H9 (cell line): ENCODE data around the gene ABHD16A. TPM values are rescaled to one million over a fixed set of nuclear protein-coding genes. Genes with fewer than 3 reads are reported as not detected.

ENCODE experiments used
- DNase-seq: peaks from one replicate; pipeline ENCODE4 v3.0.0-alpha.2; 2017
- H2AFZ ChIP-seq: one replicate; pipeline ENCODE4 v1.6.1; 2013; ENCODE audit warnings: mild to moderate bottlenecking, low read length, control low read depth, moderate library complexity
- H2AK5ac ChIP-seq: 2 replicates; pipeline ENCODE4 v1.6.1; 2013; ENCODE audit warnings: low read length, control low read depth, mixed read lengths; ENCODE audit not compliant: insufficient read length
- H2BK120ac ChIP-seq: one replicate; pipeline ENCODE4 v1.6.1; 2013; ENCODE audit warnings: low read depth, mild to moderate bottlenecking, low read length, control low read depth, inconsistent platforms; ENCODE audit not compliant: poor library complexity, severe bottlenecking
- H2BK12ac ChIP-seq: 2 replicates; pipeline ENCODE4 v1.6.1; 2013; ENCODE audit warnings: low read length, control low read depth, mixed read lengths, low read depth; ENCODE audit not compliant: insufficient read length
- H2BK15ac ChIP-seq: 2 replicates; pipeline ENCODE4 v1.6.1; 2013; ENCODE audit warnings: low read depth, low read length, control low read depth
- H2BK20ac ChIP-seq: one replicate; pipeline ENCODE4 v1.6.1; 2013; ENCODE audit warnings: low read depth, mild to moderate bottlenecking, low read length, control low read depth, inconsistent platforms; ENCODE audit not compliant: poor library complexity, severe bottlenecking
- H2BK5ac ChIP-seq: 2 replicates; pipeline ENCODE4 v1.6.1; 2013; ENCODE audit warnings: low read length, control low read depth, mixed read lengths; ENCODE audit not compliant: insufficient read length
- H3K14ac ChIP-seq: 2 replicates; pipeline ENCODE4 v1.6.1; 2013; ENCODE audit warnings: low read length, control low read depth; ENCODE audit not compliant: insufficient read depth
- H3K18ac ChIP-seq: 2 replicates; pipeline ENCODE4 v1.6.1; 2013; ENCODE audit warnings: low read depth, mild to moderate bottlenecking, mixed read lengths, low read length, control low read depth; ENCODE audit not compliant: insufficient read length
- H3K23ac ChIP-seq: 2 replicates; pipeline ENCODE4 v1.6.1; 2013; ENCODE audit warnings: low read length, control low read depth, mixed read lengths, low read depth; ENCODE audit not compliant: insufficient read length
- H3K23me2 ChIP-seq: 2 replicates; pipeline ENCODE4 v1.6.1; 2013; ENCODE audit warnings: low read depth, mild to moderate bottlenecking, mixed read lengths, low read length, control low read depth; ENCODE audit not compliant: insufficient read length, poor library complexity, severe bottlenecking
- H3K27ac ChIP-seq: 2 replicates; pipeline ENCODE4 v1.5.1; 2013; ENCODE audit warnings: low read length, control low read depth, mixed read lengths, low read depth; ENCODE audit not compliant: insufficient read length
- H3K27me3 ChIP-seq: 2 replicates; pipeline ENCODE4 v1.6.1; 2013; ENCODE audit warnings: low read length, control low read depth, inconsistent platforms; ENCODE audit not compliant: insufficient read depth
- H3K4ac ChIP-seq: 2 replicates; pipeline ENCODE4 v1.6.1; 2013; ENCODE audit warnings: low read depth, mild to moderate bottlenecking, control low read depth, inconsistent platforms, low read length, moderate library complexity
- H3K4me1 ChIP-seq: 2 replicates; pipeline ENCODE4 v1.6.1; 2013; ENCODE audit warnings: low read length, control low read depth, inconsistent platforms; ENCODE audit not compliant: insufficient read depth
- H3K4me2 ChIP-seq: 2 replicates; pipeline ENCODE4 v1.6.1; 2013; ENCODE audit warnings: low read length, control low read depth, mixed read lengths; ENCODE audit not compliant: insufficient read length, insufficient read depth
- H3K56ac ChIP-seq: 2 replicates; pipeline ENCODE4 v1.6.1; 2013; ENCODE audit warnings: low read depth, mild to moderate bottlenecking, mixed read lengths, low read length, control low read depth; ENCODE audit not compliant: insufficient read length
- H3K79me1 ChIP-seq: 2 replicates; pipeline ENCODE4 v1.6.1; 2013; ENCODE audit warnings: low read depth, mild to moderate bottlenecking, moderate library complexity, low read length, control low read depth, inconsistent platforms; ENCODE audit not compliant: insufficient read depth, poor library complexity, severe bottlenecking
- H3K79me2 ChIP-seq: 2 replicates; pipeline ENCODE4 v1.6.1; 2013; ENCODE audit warnings: low read length, control low read depth, inconsistent platforms; ENCODE audit not compliant: insufficient read depth
- H3K9ac ChIP-seq: 2 replicates; pipeline ENCODE4 v1.6.1; 2013; ENCODE audit warnings: low read length, control low read depth, mixed read lengths; ENCODE audit not compliant: insufficient read length; ENCODE audit errors: extremely low read depth
- H3K9me3 ChIP-seq: one replicate; pipeline ENCODE4 v1.6.1; 2013; ENCODE audit warnings: low read depth, low read length, inconsistent platforms; ENCODE audit not compliant: control insufficient read depth
- H3T11ph ChIP-seq: one replicate; pipeline ENCODE4 v1.6.1; 2013; ENCODE audit warnings: mild to moderate bottlenecking, low read length, control low read depth, inconsistent platforms
- H4K20me1 ChIP-seq: one replicate; pipeline ENCODE4 v1.6.1; 2013; ENCODE audit not compliant: control insufficient read depth, insufficient read length, insufficient read depth
- H4K5ac ChIP-seq: 2 replicates; pipeline ENCODE4 v1.6.1; 2013; ENCODE audit warnings: low read depth, mild to moderate bottlenecking, mixed read lengths, low read length, control low read depth; ENCODE audit not compliant: insufficient read length
- H4K8ac ChIP-seq: replicated peaks from 2 replicates; pipeline ENCODE4 v1.6.1; 2013; ENCODE audit warnings: low read length, control low read depth, mixed read lengths, low read depth; ENCODE audit not compliant: insufficient read length
- H4K91ac ChIP-seq: 2 replicates; pipeline ENCODE4 v1.6.1; 2013; ENCODE audit warnings: low read depth, mild to moderate bottlenecking, moderate library complexity, mixed read lengths, low read length, control low read depth; ENCODE audit not compliant: insufficient read length
- H3K27ac Mint-ChIP-seq, 3 experiments: 2 replicates in 2 of 3; 3 replicates in 1 of 3; pipeline ENCODE4 v1.8.0; 2020 to 2021; ENCODE audit warnings: mixed read lengths in 3 of 3, mild to moderate bottlenecking in 1 of 3, moderate library complexity in 1 of 3
- H3K27me3 Mint-ChIP-seq: 2 replicates; pipeline ENCODE4 v1.8.0; 2021; ENCODE audit warnings: low read depth, mild to moderate bottlenecking, moderate library complexity, mixed read lengths
- H3K36me3 Mint-ChIP-seq, 3 experiments: 2 replicates in 2 of 3; 3 replicates in 1 of 3; pipeline ENCODE4 v1.8.0; 2020 to 2021; ENCODE audit warnings: low read depth in 3 of 3, mixed read lengths in 3 of 3; ENCODE audit not compliant: insufficient read depth in 1 of 3
- H3K4me1 Mint-ChIP-seq, 2 experiments: 2 replicates each; pipeline ENCODE4 v1.8.0; 2020; ENCODE audit warnings: mixed read lengths in 2 of 2
- H3K4me3 Mint-ChIP-seq, 2 experiments: 2 replicates in 1 of 2; 3 replicates in 1 of 2; pipeline ENCODE4 v1.8.0; 2020 to 2021; ENCODE audit warnings: mild to moderate bottlenecking in 2 of 2, mixed read lengths in 2 of 2, moderate library complexity in 1 of 2
- H3K9me3 Mint-ChIP-seq, 2 experiments: 2 replicates in 1 of 2; 3 replicates in 1 of 2; pipeline ENCODE4 v1.8.0; 2020; ENCODE audit warnings: mild to moderate bottlenecking in 2 of 2, mixed read lengths in 2 of 2, moderate library complexity in 1 of 2
- WGBS: extraction: QIAGEN DNeasy Blood & Tissue Kit; methylation state at CpG from one replicate; pipeline ENCODE4 v1.1.7; 2013; ENCODE audit warnings: missing lambda C conversion rate, low lambda C conversion rate, mixed read lengths; ENCODE audit not compliant: insufficient read length; ENCODE audit errors: extremely low coverage; 5-methylcytosine and 5-hydroxymethylcytosine counted together
- total RNA-seq: library from RNA; stranded (reverse); gene quantifications from 2 replicates; pipeline ENCODE4 v1.2.1, GENCODE V29; 2021
- TF ChIP-seq, protein P1 (sequence below): fragments of 200-600 bp; sonication (generic); conservative IDR thresholded peaks from 3 replicates; pipeline ENCODE4 v1.8.0; 2021; ENCODE audit warnings: antibody characterized with exemption, mild to moderate bottlenecking

The ABHD16A gene
- total RNA-seq, 1 experiment from 2014 or later: 34.4 TPM

GRCh38 chr6:31732029-31732428 lies 28.9 kb upstream of the ABHD16A start:
- H3K79me2 ChIP-seq: peaks cover 6% of the 10 kb centered on the region; the same call in 1 of the 2 replicates
- Mint-ChIP-seq H3K4me3 (no peak overlapping the region; a peak in 1 of 5 replicates), H3K9me3 (no peaks in the 10 kb centered on the region; a peak in 2 of 5 replicates), H3K27ac (no peak overlapping the region), H3K27me3 (no peaks in the 10 kb centered on the region), H3K4me1 (peaks cover 35 to 38% of the 10 kb centered on the region in 2 experiments), H3K36me3 (peaks cover 40 to 60% (median 53%) of the 10 kb centered on the region in 3 experiments)
- no peak overlapping the region for H2BK12ac ChIP-seq
- H3K9ac ChIP-seq: no peak overlapping the region
- H2BK15ac ChIP-seq: no peak overlapping the region
- H3K27me3 ChIP-seq: no peaks in the 10 kb centered on the region
- no peak overlapping the region for H3T11ph ChIP-seq
- H3K4me1 ChIP-seq: peaks cover 8% of the 10 kb centered on the region
- no peak overlapping the region for H3K4ac ChIP-seq
- H3K79me1 ChIP-seq: no peaks in the 10 kb centered on the region
- no peak overlapping the region for H2AK5ac ChIP-seq
- no peak overlapping the region for H4K91ac ChIP-seq
- no peak overlapping the region for H4K8ac ChIP-seq
- H2BK5ac ChIP-seq: no peak overlapping the region
- H2BK20ac ChIP-seq: no peak overlapping the region
- no peak overlapping the region for H2BK120ac ChIP-seq
- TF ChIP-seq, protein P1, sequence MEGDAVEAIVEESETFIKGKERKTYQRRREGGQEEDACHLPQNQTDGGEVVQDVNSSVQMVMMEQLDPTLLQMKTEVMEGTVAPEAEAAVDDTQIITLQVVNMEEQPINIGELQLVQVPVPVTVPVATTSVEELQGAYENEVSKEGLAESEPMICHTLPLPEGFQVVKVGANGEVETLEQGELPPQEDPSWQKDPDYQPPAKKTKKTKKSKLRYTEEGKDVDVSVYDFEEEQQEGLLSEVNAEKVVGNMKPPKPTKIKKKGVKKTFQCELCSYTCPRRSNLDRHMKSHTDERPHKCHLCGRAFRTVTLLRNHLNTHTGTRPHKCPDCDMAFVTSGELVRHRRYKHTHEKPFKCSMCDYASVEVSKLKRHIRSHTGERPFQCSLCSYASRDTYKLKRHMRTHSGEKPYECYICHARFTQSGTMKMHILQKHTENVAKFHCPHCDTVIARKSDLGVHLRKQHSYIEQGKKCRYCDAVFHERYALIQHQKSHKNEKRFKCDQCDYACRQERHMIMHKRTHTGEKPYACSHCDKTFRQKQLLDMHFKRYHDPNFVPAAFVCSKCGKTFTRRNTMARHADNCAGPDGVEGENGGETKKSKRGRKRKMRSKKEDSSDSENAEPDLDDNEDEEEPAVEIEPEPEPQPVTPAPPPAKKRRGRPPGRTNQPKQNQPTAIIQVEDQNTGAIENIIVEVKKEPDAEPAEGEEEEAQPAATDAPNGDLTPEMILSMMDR: no peak
- no peak overlapping the region for H3K18ac ChIP-seq
- no peaks in the 10 kb centered on the region for H3K9me3 ChIP-seq
- no peak overlapping the region for H3K27ac ChIP-seq
- no peaks in the 10 kb centered on the region for H4K20me1 ChIP-seq
- H4K5ac ChIP-seq: no peak overlapping the region
- no peak overlapping the region for H3K4me2 ChIP-seq
- H3K56ac ChIP-seq: no peak overlapping the region
- DNase-seq: no peak
- no peak overlapping the region for H3K23ac ChIP-seq
- no CpG with 5 or more reads among the region's 3 CpGs for WGBS
- H3K23me2 ChIP-seq: peaks cover 30% of the 10 kb centered on the region
- H2AFZ ChIP-seq: no peak overlapping the region
- no peak overlapping the region for H3K14ac ChIP-seq
